ENCODE data around the gene SLC35A1. TPM values are rescaled to one million over a fixed set of nuclear protein-coding genes. Genes with fewer than 3 reads are reported as not detected.

Gene SLC35A1
- 15.1 and 15.6 TPM in 2 replicates for total RNA-seq
- total RNA-seq (2013): 23.5 TPM
- 9.1 and 13.8 TPM in 2 replicates for polyA plus RNA-seq
- polyA minus RNA-seq: 4.2 and 5.7 TPM in 2 replicates

- H3K27me3 ChIP-seq (replicated peaks in 1 of 4; ENCODE audit: control extremely low read depth in 1 of 4, control insufficient read depth in 3 of 4, insufficient read depth in 4 of 4, low read length in 3 of 4): peaks cover 0 to 7% (median 0%) of the 10 kb centered on the region in 4 experiments
- H3K4me2 ChIP-seq (replicated peaks; ENCODE audit: low read depth, low read length, poor library complexity, severe bottlenecking): peak within 1 kb of the TSS; percentile 78
- Mint-ChIP-seq H3K27ac (peak within 1 kb of the TSS; percentile 100), H3K27me3 (peaks cover 9% of the 10 kb centered on the region), H3K4me3 (peak within 1 kb of the TSS; percentile 99), H3K9me3 (ENCODE audit: insufficient read depth) (no peaks in the 10 kb centered on the region), H3K4me1 (peaks cover 13% of the 10 kb centered on the region)
- H3K4me1 ChIP-seq (ENCODE audit: control insufficient read depth in 2 of 2, insufficient read depth in 2 of 2, low read length in 2 of 2): peaks cover 7 to 11% of the 10 kb centered on the region in 2 donors
- peak within 1 kb of the TSS; percentile 92 for H3K9ac ChIP-seq (ENCODE audit: low read length)
- H4K20me1 ChIP-seq (ENCODE audit: control insufficient read depth, insufficient read depth, low read length, poor library complexity, severe bottlenecking): peaks cover 19% of the 10 kb centered on the region
- TF ChIP-seq EZH2 (IDR thresholded peaks at IDR 0.05; ENCODE audit: borderline replicate concordance, insufficient read depth, low read depth, low read length, poor library complexity, severe bottlenecking): no peak
- peak; percentile 27 for TF ChIP-seq CTCF (IDR thresholded peaks at IDR 0.05)
- DNase-seq (peak; percentile 93), ATAC-seq (ENCODE audit: low read depth) (peak; percentile 97)
- H3K4me3 ChIP-seq (ENCODE audit: control extremely low read depth in 1 of 5, extremely low read depth in 1 of 5, insufficient read depth in 1 of 5, low read depth in 2 of 5, low read length in 4 of 5): peak within 1 kb of the TSS; percentile 72 to 95 (median 85)
- under 1% methylated on average over 70 of the region's 70 CpGs for WGBS (ENCODE audit: insufficient coverage)
- peaks cover 0 to under 1% of the 10 kb centered on the region in 2 experiments for H3K36me3 ChIP-seq (replicated peaks in 1 of 2; ENCODE audit: control extremely low read depth in 1 of 2, control insufficient read depth in 1 of 2, extremely low read depth in 1 of 2, insufficient read depth in 2 of 2, low read length in 1 of 2)
- intact Hi-C loops (cut with micrococcal nuclease): loop anchor here (1.0 to 10.0 kb wide), 5 partner anchors 64 to 1882 kb away; partner anchors contain the start of genes ORC3, SMIM8, UBE2J1 and ZNF292
- H3K9me3 ChIP-seq (ENCODE audit: control extremely low read depth in 1 of 3, control insufficient read depth in 2 of 3, insufficient read depth in 1 of 3, low read length in 2 of 3): no peaks in the 10 kb centered on the region
- CTCF ChIA-PET: interaction anchor here (1.0 to 2.5 kb wide), 3 partner anchors 80 to 151 kb away, joined by 4 to 9 read pairs (median 4); partner anchors contain the start of genes ORC3, RARS2 and SMIM8
- H2AFZ ChIP-seq (ENCODE audit: insufficient read depth, low read depth, low read length, poor library complexity, severe bottlenecking): peak within 1 kb of the TSS; percentile 99
- peak within 1 kb of the TSS; percentile 85 to 98 for H3K27ac ChIP-seq (ENCODE audit: low read length in 2 of 2)
- H3K79me2 ChIP-seq (ENCODE audit: control insufficient read depth, insufficient read depth, low read length): peaks cover 37% of the 10 kb centered on the region
- POLR2A ChIA-PET: interaction anchor here (1.1 kb wide), 1 partner anchor 117 kb away, joined by 3 read pairs; the partner anchor contains the start of gene RARS2
These were observed at the start of gene SLC35A1 for GRCh38 chr6:87472525-87473418. TSS of gene SLC35A1 (plus strand) at chr6:87472974. CDS start at chr6:87473004, 30 bp downstream.
